HEK293T (cell line): Measurements from ENCODE around the gene DDX51.

ENCODE experiments used
- ARNT ChIP-seq: fragments of 450-650 bp; IDR thresholded peaks from 2 replicates; pipeline ENCODE4 v1.6.1; 2017; ENCODE audit warnings: mild to moderate bottlenecking
- BHLHE40 ChIP-seq: fragments of 450-650 bp; IDR thresholded peaks from 2 replicates; pipeline ENCODE4 v1.6.1; 2016; ENCODE audit warnings: mild to moderate bottlenecking, moderate library complexity, borderline replicate concordance
- FOXM1 ChIP-seq: fragments of 450-650 bp; IDR thresholded peaks from 2 replicates; pipeline ENCODE4 v1.6.1; 2017; ENCODE audit warnings: mild to moderate bottlenecking, borderline replicate concordance
- HDGF ChIP-seq: fragments of 450-650 bp; IDR thresholded peaks from 2 replicates; pipeline ENCODE4 v1.6.1; 2017; ENCODE audit warnings: antibody characterized with exemption, borderline replicate concordance
- SP1 ChIP-seq: fragments of 450-650 bp; IDR thresholded peaks from 2 replicates; pipeline ENCODE4 v1.6.1; 2017
- SUZ12 ChIP-seq: fragments of 450-650 bp; IDR thresholded peaks from 2 replicates; pipeline ENCODE4 v1.6.1; 2016; ENCODE audit warnings: mild to moderate bottlenecking

DNA sequence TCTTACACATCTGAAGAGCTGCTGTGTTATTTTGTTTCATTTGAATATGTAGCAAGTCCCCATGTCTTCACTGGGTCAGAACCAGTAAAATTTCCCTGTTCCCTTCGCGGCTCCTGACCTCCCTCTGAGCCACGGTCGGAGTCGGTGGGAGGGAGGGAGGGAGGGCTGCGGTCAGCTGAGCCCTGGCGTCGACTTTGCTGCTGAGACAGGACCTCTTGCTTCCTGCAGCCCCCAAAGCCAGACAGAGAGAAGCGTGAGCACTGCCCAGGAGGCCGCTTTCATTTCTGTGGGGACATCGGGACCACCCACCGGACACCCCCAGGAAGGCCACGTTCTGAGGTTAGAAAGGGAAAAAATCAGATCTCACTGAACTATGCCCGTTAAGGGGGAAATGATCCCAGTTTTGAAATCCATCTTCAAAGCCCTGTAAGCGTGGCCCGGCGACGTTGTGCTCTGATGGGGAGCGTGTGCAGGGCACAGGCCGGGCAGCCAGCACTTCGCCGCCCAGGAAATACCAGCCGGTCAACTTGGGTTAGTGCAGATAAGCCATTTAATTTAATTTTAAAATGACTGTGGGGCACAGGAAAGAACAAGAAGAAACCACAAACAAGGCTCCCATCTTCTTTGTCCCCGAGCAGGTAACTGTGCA lies 42.2 kb upstream of the DDX51 start:
- TF ChIP-seq SP1 (no peak), FOXM1 (no peak), SUZ12 (no peak), HDGF (no peak), BHLHE40 (no peak), ARNT (no peak)
